HCT116 (cell line): ENCODE results near the gene NFKBIL1. TPM values are rescaled to one million over a fixed set of nuclear protein-coding genes. Genes with fewer than 3 reads are reported as not detected.

Source experiments
- ATAC-seq: fragments of 200-7000 bp; cut with Tn5 transposase; 2 replicates; pipeline ENCODE4 v1.9.1; 2020; ENCODE audit warnings: mild to moderate bottlenecking, moderate library complexity
- BruUV-seq: library from RNA; stranded (reverse); fragments of 400-500 nt; replicated peaks from 2 replicates; lab custom pipeline; 2021; lab: Mats Ljungman, UMichigan
- CTCF ChIA-PET: fragments of 300-600 bp; sonication (Branson Sonifier 250); formaldehyde crosslinking; loops from one replicate; lab custom pipeline; 2021; ENCODE audit warnings: antibody characterized with exemption; lab: Charles Lee
- POLR2A ChIA-PET: fragments of 300-600, 350-600 bp; sonication (Branson Sonifier 250); formaldehyde crosslinking; loops from one replicate; lab custom pipeline; 2021; ENCODE audit warnings: antibody characterized with exemption; lab: Charles Lee
- RAD21 ChIA-PET, 2 experiments: fragments of 300-600 bp; sonication (Branson Sonifier 250); formaldehyde crosslinking; loops; one replicate each; lab custom pipeline; 2023; ENCODE audit warnings: low total read pairs in 2 of 2; ENCODE audit not compliant: uncharacterized antibody in 2 of 2, unreplicated experiment in 2 of 2, low non-redundant PET in 1 of 2; lab: Charles Lee
- DNase-seq: peaks from one replicate; pipeline ENCODE4 v3.0.0-alpha.2; 2010; ENCODE audit warnings: low read depth, low spot score
- H2AFZ ChIP-seq: fragments of 200-600 bp; shearing (Covaris generic), sonication (generic); 2 replicates; pipeline ENCODE4 v1.6.1; 2017; ENCODE audit warnings: low read depth, mixed run types, mixed read lengths, antibody characterized with exemption, low read length; ENCODE audit not compliant: poor library complexity, severe bottlenecking
- H3K27ac ChIP-seq: 2 replicates; pipeline ENCODE4 v1.5.1; 2012; ENCODE audit warnings: low read depth, low read length
- H3K27me3 ChIP-seq: fragments of 200-600 bp; sonication (generic); 2 replicates; pipeline ENCODE4 v1.6.1; 2016; ENCODE audit warnings: mixed run types, low read length, mixed read lengths; ENCODE audit not compliant: insufficient read depth
- H3K36me3 ChIP-seq, 2 experiments: fragments of 200-500 bp in 1 of 2; fragments of 200-600 bp in 1 of 2; sonication (Bioruptor generic) in 1 of 2; sonication (generic) in 1 of 2; 2 replicates each; pipeline versions ENCODE4 v1.5.1 to v1.6.1; 2014 to 2016; ENCODE audit warnings: low read length in 2 of 2, inconsistent platforms in 1 of 2, mixed read lengths in 1 of 2, mixed run types in 1 of 2; ENCODE audit not compliant: insufficient read depth in 2 of 2, control insufficient read depth in 1 of 2
- H3K4me1 ChIP-seq, 2 experiments: fragments of 200-600 bp in 1 of 2; sonication (generic) in 1 of 2; 2 replicates each; pipeline versions ENCODE4 v1.5.1 to v1.6.1; 2012 to 2017; ENCODE audit warnings: low read length in 2 of 2, inconsistent platforms in 1 of 2, mild to moderate bottlenecking in 1 of 2, mixed read lengths in 1 of 2, mixed run types in 1 of 2, moderate library complexity in 1 of 2; ENCODE audit not compliant: insufficient read depth in 2 of 2, control insufficient read depth in 1 of 2
- H3K4me2 ChIP-seq: fragments of 200-600 bp; sonication (generic); 2 replicates; pipeline ENCODE4 v1.6.1; 2017; ENCODE audit warnings: mixed run types, low read length, mixed read lengths
- H3K4me3 ChIP-seq, 2 experiments: fragments of 200-600 bp in 1 of 2; sonication (generic) in 1 of 2; replicated peaks in 1 of 2; 2 replicates each; pipeline ENCODE4 v1.5.1; 2011 to 2016; ENCODE audit warnings: low read length in 2 of 2, control low read depth in 1 of 2, low read depth in 1 of 2, mild to moderate bottlenecking in 1 of 2, mixed read lengths in 1 of 2, mixed run types in 1 of 2
- H3K79me2 ChIP-seq: fragments of 200-600 bp; sonication (generic); 2 replicates; pipeline ENCODE4 v1.6.1; 2017; ENCODE audit warnings: mild to moderate bottlenecking, mixed run types, low read length, moderate library complexity, mixed read lengths; ENCODE audit not compliant: insufficient read depth
- H3K9ac ChIP-seq: fragments of 200-600 bp; sonication (generic); 2 replicates; pipeline ENCODE4 v1.6.1; 2016; ENCODE audit warnings: low read length, mixed read lengths
- H3K9me2 ChIP-seq: fragments of 200-600 bp; sonication (generic), shearing (Covaris generic); 2 replicates; pipeline ENCODE4 v1.6.1; 2017; ENCODE audit warnings: mixed run types, mild to moderate bottlenecking, moderate library complexity; ENCODE audit not compliant: insufficient read depth
- H3K9me3 ChIP-seq, 2 experiments: fragments of 200-500 bp in 1 of 2; fragments of 200-600 bp in 1 of 2; sonication (Bioruptor generic) in 1 of 2; sonication (generic) in 1 of 2; 2 replicates each; pipeline ENCODE4 v1.6.1; 2014 to 2017; ENCODE audit warnings: low read length in 2 of 2, mixed read lengths in 2 of 2, inconsistent platforms in 1 of 2, low read depth in 1 of 2, mild to moderate bottlenecking in 1 of 2, mixed run types in 1 of 2, moderate library complexity in 1 of 2; ENCODE audit not compliant: control insufficient read depth in 1 of 2, insufficient read depth in 1 of 2
- H4K20me1 ChIP-seq: fragments of 200-600 bp; sonication (generic), shearing (Covaris generic); 2 replicates; pipeline ENCODE4 v1.6.1; 2017; ENCODE audit warnings: mixed run types, mild to moderate bottlenecking, moderate library complexity; ENCODE audit not compliant: insufficient read depth
- EGR1 ChIP-seq: IDR thresholded peaks from 2 replicates; pipeline ENCODE4 v1.6.1; 2012; ENCODE audit warnings: low read depth
- ELF1 ChIP-seq: IDR thresholded peaks from 2 replicates; pipeline ENCODE4 v1.6.1; 2012; ENCODE audit warnings: low read depth, borderline replicate concordance
- JUND ChIP-seq: IDR thresholded peaks from 2 replicates; pipeline ENCODE4 v1.6.1; 2012
- SP1 ChIP-seq: IDR thresholded peaks from 2 replicates; pipeline ENCODE4 v1.6.1; 2012; ENCODE audit warnings: low read depth
- TCF7L2 ChIP-seq: IDR thresholded peaks from 2 replicates; pipeline ENCODE4 v1.7.0; 2011; ENCODE audit warnings: borderline replicate concordance, inconsistent platforms; ENCODE audit not compliant: insufficient read depth, insufficient read length; ENCODE audit errors: extremely low read depth
- ZFX ChIP-seq: fragments of 450-650 bp; IDR thresholded peaks from 2 replicates; pipeline ENCODE4 v1.6.1; 2017
- intact Hi-C: fragments of 100-400 bp; cut with micrococcal nuclease; formaldehyde crosslinking; loops from 2 replicates; pipeline ENCODE4 v1.10.0; 2022
- total RNA-seq: library from RNA; stranded (reverse); gene quantifications from one replicate; pipeline ENCODE4 v1.2.1, GENCODE V29; 2021; ENCODE audit not compliant: unreplicated experiment
- TF ChIP-seq, protein P1 (sequence below), 3 experiments: fragments of 200-600 bp in 1 of 3; sonication (generic) in 1 of 3; IDR thresholded peaks in 2 of 3; conservative IDR thresholded peaks in 1 of 3; 2 replicates each; pipeline ENCODE4 v1.5.1; 2012 to 2017; ENCODE audit warnings: low read depth in 2 of 3, low read length in 2 of 3, antibody characterized with exemption in 1 of 3, borderline replicate concordance in 1 of 3, control low read depth in 1 of 3, mild to moderate bottlenecking in 1 of 3, mixed read lengths in 1 of 3, mixed run types in 1 of 3, moderate library complexity in 1 of 3; ENCODE audit not compliant: insufficient read depth in 1 of 3
- TF ChIP-seq, protein P2 (sequence below): IDR thresholded peaks from 2 replicates; pipeline ENCODE4 v1.6.1; 2011; ENCODE audit warnings: mild to moderate bottlenecking, low read length, moderate library complexity; ENCODE audit not compliant: insufficient replicate concordance; ENCODE audit errors: extremely low read depth

Gene NFKBIL1
- total RNA-seq, 1 experiment from 2014 or later, result 26.6 TPM

GRCh38 chr6:31567531-31568370 lies 20.3 kb downstream of the NFKBIL1 start (continued):
- TF ChIP-seq ELF1, result no peak

- H3K4me2 ChIP-seq, result no peak overlapping the region
- no peaks in the 10 kb centered on the region for H3K79me2 ChIP-seq
- ChIA-PET POLR2A (interaction anchor here (1.2 kb wide), 1 partner anchor 25 kb away, joined by 3 read pairs; the partner anchor contains the start of gene NCR3), CTCF (interaction anchor here (1.7 kb wide), 1 partner anchor 12 kb away, joined by 6 read pairs; no protein-coding TSS in a partner anchor), RAD21 (no interaction called here)
- no peaks in the 10 kb centered on the region for H3K36me3 ChIP-seq
- no peak overlapping the region for H2AFZ ChIP-seq
- intact Hi-C loops, result no loop called here
- H3K4me3 ChIP-seq, result no peak overlapping the region
- no peak overlapping the region for H3K9ac ChIP-seq
- no peaks in the 10 kb centered on the region for H3K9me3 ChIP-seq
- H3K4me1 ChIP-seq, result 0 out of 4 replicates have a peak, but pooled peaks cover 0 to under 1% of the 10 kb centered on the region in 2 experiments
- H4K20me1 ChIP-seq, result no peaks in the 10 kb centered on the region
- H3K27ac ChIP-seq, result no peak overlapping the region
- no peaks in the 10 kb centered on the region for H3K27me3 ChIP-seq
- no TSS peak for BruUV-seq
- no peak for TF ChIP-seq EGR1
- no peak for TF ChIP-seq SP1
- no peak for TF ChIP-seq JUND
- TF ChIP-seq ZFX, result no peak
- TF ChIP-seq, protein P1, sequence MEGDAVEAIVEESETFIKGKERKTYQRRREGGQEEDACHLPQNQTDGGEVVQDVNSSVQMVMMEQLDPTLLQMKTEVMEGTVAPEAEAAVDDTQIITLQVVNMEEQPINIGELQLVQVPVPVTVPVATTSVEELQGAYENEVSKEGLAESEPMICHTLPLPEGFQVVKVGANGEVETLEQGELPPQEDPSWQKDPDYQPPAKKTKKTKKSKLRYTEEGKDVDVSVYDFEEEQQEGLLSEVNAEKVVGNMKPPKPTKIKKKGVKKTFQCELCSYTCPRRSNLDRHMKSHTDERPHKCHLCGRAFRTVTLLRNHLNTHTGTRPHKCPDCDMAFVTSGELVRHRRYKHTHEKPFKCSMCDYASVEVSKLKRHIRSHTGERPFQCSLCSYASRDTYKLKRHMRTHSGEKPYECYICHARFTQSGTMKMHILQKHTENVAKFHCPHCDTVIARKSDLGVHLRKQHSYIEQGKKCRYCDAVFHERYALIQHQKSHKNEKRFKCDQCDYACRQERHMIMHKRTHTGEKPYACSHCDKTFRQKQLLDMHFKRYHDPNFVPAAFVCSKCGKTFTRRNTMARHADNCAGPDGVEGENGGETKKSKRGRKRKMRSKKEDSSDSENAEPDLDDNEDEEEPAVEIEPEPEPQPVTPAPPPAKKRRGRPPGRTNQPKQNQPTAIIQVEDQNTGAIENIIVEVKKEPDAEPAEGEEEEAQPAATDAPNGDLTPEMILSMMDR (IDR thresholded peaks at IDR 0.05 in 2 of 3, conservative IDR thresholded peaks at IDR 0.05 in 1 of 3; ENCODE audit: borderline replicate concordance in 1 of 3, insufficient read depth in 1 of 3, low read depth in 2 of 3, low read length in 2 of 3), result no peak
- no peak for TF ChIP-seq TCF7L2
- TF ChIP-seq, protein P2, sequence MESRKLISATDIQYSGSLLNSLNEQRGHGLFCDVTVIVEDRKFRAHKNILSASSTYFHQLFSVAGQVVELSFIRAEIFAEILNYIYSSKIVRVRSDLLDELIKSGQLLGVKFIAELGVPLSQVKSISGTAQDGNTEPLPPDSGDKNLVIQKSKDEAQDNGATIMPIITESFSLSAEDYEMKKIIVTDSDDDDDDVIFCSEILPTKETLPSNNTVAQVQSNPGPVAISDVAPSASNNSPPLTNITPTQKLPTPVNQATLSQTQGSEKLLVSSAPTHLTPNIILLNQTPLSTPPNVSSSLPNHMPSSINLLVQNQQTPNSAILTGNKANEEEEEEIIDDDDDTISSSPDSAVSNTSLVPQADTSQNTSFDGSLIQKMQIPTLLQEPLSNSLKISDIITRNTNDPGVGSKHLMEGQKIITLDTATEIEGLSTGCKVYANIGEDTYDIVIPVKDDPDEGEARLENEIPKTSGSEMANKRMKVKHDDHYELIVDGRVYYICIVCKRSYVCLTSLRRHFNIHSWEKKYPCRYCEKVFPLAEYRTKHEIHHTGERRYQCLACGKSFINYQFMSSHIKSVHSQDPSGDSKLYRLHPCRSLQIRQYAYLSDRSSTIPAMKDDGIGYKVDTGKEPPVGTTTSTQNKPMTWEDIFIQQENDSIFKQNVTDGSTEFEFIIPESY, result no peak
- H3K9me2 ChIP-seq, result no peaks in the 10 kb centered on the region
- DNase-seq (no peak), ATAC-seq (no peak)
These were observed 21.1 kb downstream of the NFKBIL1 start for GRCh38 chr6:31568537-31568961.
